Measurements from ENCODE around the gene LILRB1. TPM values are rescaled to one million over a fixed set of nuclear protein-coding genes. Genes with fewer than 3 reads are reported as not detected.
"Not testable (repeated sequence)": the region's sequence is repeated elsewhere in the genome, so short reads cannot be mapped to it uniquely, and the experiment has no call there.

Gene LILRB1
- total RNA-seq, 1 donor = not detected

DNA sequence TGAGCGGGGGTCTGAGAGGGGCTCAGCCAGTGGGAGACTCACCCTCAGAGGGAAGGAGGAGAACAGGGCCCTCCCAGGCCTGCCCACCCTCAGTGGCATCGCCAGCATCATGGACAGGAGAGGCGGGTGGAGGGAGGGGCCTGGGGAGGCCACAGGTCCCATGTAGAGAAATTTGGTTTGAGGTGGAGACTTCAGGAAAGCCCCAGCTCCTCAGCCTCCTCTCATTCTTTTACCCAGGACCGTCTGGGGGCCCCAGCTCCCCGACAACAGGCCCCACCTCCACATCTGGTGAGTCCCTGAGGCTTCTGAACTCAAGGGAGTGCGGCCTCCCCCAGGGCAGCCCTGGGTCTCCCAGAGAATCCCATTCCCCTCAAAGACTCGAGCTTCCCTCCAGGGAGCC is 3.1 kb downstream of the LILRB1 start:
- Histone ChIP-seq H3K4me1 (ENCODE audit: insufficient read depth, low read length) (no peaks in the 10 kb centered on the region), H3K27me3 (ENCODE audit: insufficient read depth, low read length) (no peaks in the 10 kb centered on the region), H4K20me1 (ENCODE audit: insufficient read depth, low read length) (no peaks in the 10 kb centered on the region), H2AFZ (ENCODE audit: low read length) (no peak overlapping the region), H3K4me2 (ENCODE audit: insufficient read depth, low read length) (no peak overlapping the region), H3K9me3 (ENCODE audit: low read depth, low read length) (no peaks in the 10 kb centered on the region), H3K79me2 (ENCODE audit: insufficient read depth, low read length) (no peaks in the 10 kb centered on the region), H3K36me3 (ENCODE audit: insufficient read depth, low read length) (no peaks in the 10 kb centered on the region), H3K4me3 (ENCODE audit: insufficient read depth, low read length) (no peak overlapping the region), H3K27ac (ENCODE audit: low read depth, low read length) (no peak overlapping the region)
- TF ChIP-seq, protein P1, sequence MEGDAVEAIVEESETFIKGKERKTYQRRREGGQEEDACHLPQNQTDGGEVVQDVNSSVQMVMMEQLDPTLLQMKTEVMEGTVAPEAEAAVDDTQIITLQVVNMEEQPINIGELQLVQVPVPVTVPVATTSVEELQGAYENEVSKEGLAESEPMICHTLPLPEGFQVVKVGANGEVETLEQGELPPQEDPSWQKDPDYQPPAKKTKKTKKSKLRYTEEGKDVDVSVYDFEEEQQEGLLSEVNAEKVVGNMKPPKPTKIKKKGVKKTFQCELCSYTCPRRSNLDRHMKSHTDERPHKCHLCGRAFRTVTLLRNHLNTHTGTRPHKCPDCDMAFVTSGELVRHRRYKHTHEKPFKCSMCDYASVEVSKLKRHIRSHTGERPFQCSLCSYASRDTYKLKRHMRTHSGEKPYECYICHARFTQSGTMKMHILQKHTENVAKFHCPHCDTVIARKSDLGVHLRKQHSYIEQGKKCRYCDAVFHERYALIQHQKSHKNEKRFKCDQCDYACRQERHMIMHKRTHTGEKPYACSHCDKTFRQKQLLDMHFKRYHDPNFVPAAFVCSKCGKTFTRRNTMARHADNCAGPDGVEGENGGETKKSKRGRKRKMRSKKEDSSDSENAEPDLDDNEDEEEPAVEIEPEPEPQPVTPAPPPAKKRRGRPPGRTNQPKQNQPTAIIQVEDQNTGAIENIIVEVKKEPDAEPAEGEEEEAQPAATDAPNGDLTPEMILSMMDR (IDR thresholded peaks at IDR 0.05; ENCODE audit: extremely low read depth, low read depth, low read length) = no peak
- no peak for DNase-seq (ENCODE audit: insufficient read length, low spot score, missing footprints)

DNA sequence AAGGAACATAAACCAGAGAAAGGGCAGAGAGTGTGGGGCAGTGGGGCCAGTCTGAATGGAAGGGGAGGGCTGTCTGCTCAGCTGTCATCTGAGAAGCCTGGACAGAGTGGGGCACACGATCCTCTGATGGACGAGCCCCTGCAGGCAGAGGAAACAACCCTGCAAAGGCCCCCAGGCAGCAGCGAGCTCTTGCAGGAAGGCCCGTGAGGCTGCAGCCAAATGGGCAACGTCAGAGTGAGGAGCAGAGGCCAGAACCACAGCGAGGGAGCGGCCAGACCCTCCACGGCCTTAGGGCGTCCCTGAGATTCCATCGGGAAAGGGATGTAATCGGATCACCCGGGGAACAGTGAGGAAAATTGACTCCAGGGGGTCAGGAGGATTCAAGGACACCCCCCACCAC is 5.8 kb downstream of the LILRB1 start:
- H3K27ac ChIP-seq (ENCODE audit: low read depth, low read length); H3K9me3 ChIP-seq (ENCODE audit: low read depth, low read length); H3K36me3 ChIP-seq (ENCODE audit: insufficient read depth, low read length); H3K27me3 ChIP-seq (ENCODE audit: insufficient read depth, low read length); H3K4me1 ChIP-seq (ENCODE audit: insufficient read depth, low read length); H3K4me2 ChIP-seq (ENCODE audit: insufficient read depth, low read length); H3K4me3 ChIP-seq (ENCODE audit: insufficient read depth, low read length); H4K20me1 ChIP-seq (ENCODE audit: insufficient read depth, low read length); H3K79me2 ChIP-seq (ENCODE audit: insufficient read depth, low read length); H2AFZ ChIP-seq (ENCODE audit: low read length); DNase-seq (ENCODE audit: insufficient read length, low spot score, missing footprints): not testable (repeated sequence)

- Histone ChIP-seq H3K79me2 (ENCODE audit: insufficient read depth, low read length) (no peaks in the 10 kb centered on the region), H3K4me2 (ENCODE audit: insufficient read depth, low read length) (no peak overlapping the region), H3K4me3 (ENCODE audit: insufficient read depth, low read length) (no peak overlapping the region), H3K27ac (ENCODE audit: low read depth, low read length) (no peak overlapping the region), H3K27me3 (ENCODE audit: insufficient read depth, low read length) (no peaks in the 10 kb centered on the region), H4K20me1 (ENCODE audit: insufficient read depth, low read length) (no peaks in the 10 kb centered on the region), H3K36me3 (ENCODE audit: insufficient read depth, low read length) (no peaks in the 10 kb centered on the region), H2AFZ (ENCODE audit: low read length) (no peak overlapping the region), H3K4me1 (ENCODE audit: insufficient read depth, low read length) (no peaks in the 10 kb centered on the region), H3K9me3 (ENCODE audit: low read depth, low read length) (no peaks in the 10 kb centered on the region)
- no peak for DNase-seq (ENCODE audit: insufficient read length, low spot score, missing footprints)
- TF ChIP-seq, protein P1 (IDR thresholded peaks at IDR 0.05; ENCODE audit: extremely low read depth, low read depth, low read length) = no peak
Observed at GRCh38 chr19:54638683-54639082, 8.4 kb downstream of the LILRB1 start.

GRCh38 chr19:54642953-54643352 is 12.7 kb downstream of the LILRB1 start:
- not testable (repeated sequence) for H3K4me3 ChIP-seq (ENCODE audit: insufficient read depth, low read length); H3K27ac ChIP-seq (ENCODE audit: low read depth, low read length); H4K20me1 ChIP-seq (ENCODE audit: insufficient read depth, low read length); H3K9me3 ChIP-seq (ENCODE audit: low read depth, low read length); DNase-seq (ENCODE audit: insufficient read length, low spot score, missing footprints); H3K27me3 ChIP-seq (ENCODE audit: insufficient read depth, low read length); H3K36me3 ChIP-seq (ENCODE audit: insufficient read depth, low read length); H3K4me1 ChIP-seq (ENCODE audit: insufficient read depth, low read length); H2AFZ ChIP-seq (ENCODE audit: low read length); H3K79me2 ChIP-seq (ENCODE audit: insufficient read depth, low read length); H3K4me2 ChIP-seq (ENCODE audit: insufficient read depth, low read length)

DNA sequence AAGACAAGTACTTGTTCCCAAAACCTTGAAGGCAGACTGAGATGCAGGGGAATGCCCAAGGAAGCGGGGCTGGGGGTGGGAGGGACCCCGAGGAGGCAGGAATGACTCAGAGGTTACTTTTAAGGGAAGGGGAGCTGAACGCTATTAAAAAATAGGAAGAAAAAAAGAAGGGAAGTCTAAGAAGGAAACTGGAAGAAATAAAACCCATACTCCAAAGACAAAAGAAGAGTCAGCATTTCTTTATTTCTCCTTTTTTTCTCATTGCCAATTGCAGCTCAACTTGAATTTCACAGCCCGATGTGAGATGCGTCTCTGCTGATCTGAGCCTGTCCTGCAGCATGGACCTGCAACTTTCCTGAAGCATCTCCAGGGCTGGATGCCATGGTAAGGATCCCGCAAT is 13.3 kb downstream of the LILRB1 start:
- not testable (repeated sequence) for H4K20me1 ChIP-seq (ENCODE audit: insufficient read depth, low read length)

More for the DNA sequence above, 13.3 kb downstream of the LILRB1 start:
- not testable (repeated sequence) for H3K4me1 ChIP-seq (ENCODE audit: insufficient read depth, low read length); H3K27ac ChIP-seq (ENCODE audit: low read depth, low read length); H3K27me3 ChIP-seq (ENCODE audit: insufficient read depth, low read length); H3K79me2 ChIP-seq (ENCODE audit: insufficient read depth, low read length); DNase-seq (ENCODE audit: insufficient read length, low spot score, missing footprints); H3K36me3 ChIP-seq (ENCODE audit: insufficient read depth, low read length); H2AFZ ChIP-seq (ENCODE audit: low read length); H3K4me3 ChIP-seq (ENCODE audit: insufficient read depth, low read length); H3K9me3 ChIP-seq (ENCODE audit: low read depth, low read length); H3K4me2 ChIP-seq (ENCODE audit: insufficient read depth, low read length)
